Kidney (tissue), 14 donors: Measurements from ENCODE around the gene MDM2. TPM values are rescaled to one million over a fixed set of nuclear protein-coding genes. Genes with fewer than 3 reads are reported as not detected.

Experiments
- DNase-seq, 5 donors: peaks; one replicate each; pipeline ENCODE4 v3.0.0-alpha.2; 2013 to 2020
- FAIRE-seq: peaks from 2 replicates; lab custom pipeline; 2012; peaks lifted over from hg19 to GRCh38; lab: Jason Lieb, UNC
- H3K27ac ChIP-seq, 2 donors: one replicate each; pipeline ENCODE4 v1.7.0; 2013; ENCODE audit warnings: low read depth in 2 of 2, low read length in 2 of 2, inconsistent platforms in 1 of 2
- H3K27me3 ChIP-seq: one replicate; pipeline ENCODE4 v1.7.1; 2013; ENCODE audit warnings: low read length, inconsistent platforms; ENCODE audit not compliant: control insufficient read depth, insufficient read depth
- H3K36me3 ChIP-seq, 3 donors: one replicate each; pipeline versions ENCODE4 v1.7.0 to v1.7.1; 2013; ENCODE audit warnings: low read length in 3 of 3, control low read depth in 1 of 3, inconsistent platforms in 1 of 3; ENCODE audit not compliant: insufficient read depth in 3 of 3, control insufficient read depth in 2 of 3
- H3K4me1 ChIP-seq, 3 donors: one replicate each; pipeline versions ENCODE4 v1.7.0 to v1.7.1; 2013; ENCODE audit warnings: low read length in 3 of 3, inconsistent platforms in 1 of 3, low read depth in 1 of 3; ENCODE audit not compliant: control insufficient read depth in 2 of 3, insufficient read depth in 2 of 3
- H3K4me3 ChIP-seq, 3 donors: one replicate each; pipeline versions ENCODE4 v1.7.0 to v1.8.1; 2013; ENCODE audit warnings: low read length in 3 of 3, control low read depth in 1 of 3, inconsistent platforms in 1 of 3
- H3K9ac ChIP-seq, 3 donors: one replicate each; pipeline versions ENCODE4 v1.7.0 to v1.7.1; 2013; ENCODE audit warnings: low read length in 3 of 3, control low read depth in 1 of 3, inconsistent platforms in 1 of 3
- H3K9me3 ChIP-seq, 3 donors: one replicate each; pipeline versions ENCODE4 v1.7.0 to v1.7.1; 2013; ENCODE audit warnings: low read length in 3 of 3, control low read depth in 1 of 3, inconsistent platforms in 1 of 3; ENCODE audit not compliant: control insufficient read depth in 2 of 3, insufficient read depth in 1 of 3
- CTCF ChIP-seq: IDR thresholded peaks from 3 replicates; pipeline ENCODE4 v1.5.1; 2012; ENCODE audit warnings: mild to moderate bottlenecking, moderate library complexity, borderline replicate concordance; ENCODE audit not compliant: insufficient read depth; ENCODE audit errors: extremely low read depth
- intact Hi-C: fragments of 100-400 bp; cut with DNase I; formaldehyde crosslinking; loops from one replicate; pipeline ENCODE4 v1.11.1; 2022
- polyA plus RNA-seq: library from polyadenylated mRNA; stranded (reverse); fragments of 350-450 nt; fragmentation: Illumina TruSeq; extraction: RNeasy Lipid Tissue Mini Kit (QIAGEN cat#74804); gene quantifications from one replicate; pipeline ENCODE4 v1.2.3, GENCODE V29; 2014; ENCODE audit warnings: low read depth, low replicate concordance; ENCODE audit not compliant: insufficient read depth
- total RNA-seq: library from RNA; stranded (reverse); fragmentation: NEBNext Ultra II Directional; extraction: Animal tissue kit (Norgen Biotek cat#: 25700); gene quantifications from one replicate; pipeline ENCODE4 v1.2.1, GENCODE V29; 2021
- donor health status: control.
- donor health status: control.
- donor health status: control.
- donor health status: control.
- donor health status: control.
- donor health status: DM: yes; HTN: yes; CAD: no.
- donor health status: Normal renal cell carcinoma (clear cell type).

MDM2 gene
- total and polyA plus RNA-seq, 2 donors from 2014 or later: 38.5 to 103 TPM

- no peaks in the 10 kb centered on the region for H3K36me3 ChIP-seq
- no peaks in the 10 kb centered on the region for H3K9me3 ChIP-seq
- DNase-seq: no peak
- H3K27me3 ChIP-seq: no peaks in the 10 kb centered on the region
- intact Hi-C loops: no loop called here
- no peak overlapping the region for H3K4me3 ChIP-seq
- H3K4me1 ChIP-seq: no peaks in the 10 kb centered on the region
- no peak for TF ChIP-seq CTCF
- H3K27ac ChIP-seq: no peak overlapping the region
- no peak overlapping the region for H3K9ac ChIP-seq
- no peak for FAIRE-seq
These were observed 16.0 kb upstream of the MDM2 start for GRCh38 chr12:68791897-68792481.

GRCh38 chr12:68792952-68793351 is 15.0 kb upstream of the MDM2 start:
- no peak overlapping the region for H3K27ac ChIP-seq
- intact Hi-C loops: no loop called here
- no peak for FAIRE-seq

DNA sequence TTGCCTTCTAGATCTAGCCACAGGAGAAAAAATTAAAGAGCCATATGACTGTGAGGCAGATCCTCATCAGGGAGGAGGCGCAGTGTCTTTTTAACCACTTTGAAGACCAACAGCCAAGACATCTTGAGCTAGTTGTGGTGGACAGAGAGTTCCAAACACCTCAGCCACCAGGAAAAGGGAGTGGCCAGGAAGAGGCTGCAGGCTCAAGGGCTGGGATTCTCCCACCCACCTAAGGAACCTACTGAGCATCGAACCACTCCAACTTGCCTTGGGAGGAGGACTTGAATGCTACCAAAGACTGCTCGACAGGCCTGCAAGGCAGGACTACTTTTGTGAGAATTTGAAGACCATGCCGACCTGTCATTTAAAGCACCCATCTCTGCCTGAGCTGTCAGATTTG is 14.5 kb upstream of the MDM2 start:
- no peak for TF ChIP-seq CTCF
- Histone ChIP-seq H3K27me3 (no peaks in the 10 kb centered on the region), H3K9ac (no peak overlapping the region), H3K36me3 (no peaks in the 10 kb centered on the region), H3K4me3 (no peak overlapping the region), H3K27ac (no peak overlapping the region), H3K9me3 (no peaks in the 10 kb centered on the region), H3K4me1 (no peaks in the 10 kb centered on the region)
- no peak for FAIRE-seq
- DNase-seq: no peak
- intact Hi-C loops: no loop called here

More at GRCh38 chr12:68792952-68793351, 15.0 kb upstream of the MDM2 start:
- Histone ChIP-seq H3K4me1 (no peaks in the 10 kb centered on the region), H3K9ac (no peak overlapping the region), H3K36me3 (no peaks in the 10 kb centered on the region), H3K9me3 (no peaks in the 10 kb centered on the region), H3K4me3 (no peak overlapping the region), H3K27me3 (no peaks in the 10 kb centered on the region)
- TF ChIP-seq CTCF: no peak
- DNase-seq: peak in 1 of 5 donors; percentile 27
